Vagina (tissue), 2 donors: ENCODE measurements around the gene WWOX. TPM values are rescaled to one million over a fixed set of nuclear protein-coding genes. Genes with fewer than 3 reads are reported as not detected.

Source experiments
- DNase-seq, 2 donors: peaks; one replicate each; pipeline ENCODE4 v3.0.0-alpha.2; 2017; ENCODE audit errors: extremely low spot score in 2 of 2
- H3K27ac ChIP-seq: fragments of 200-600 bp; sonication (generic); one replicate; pipeline ENCODE4 v1.5.1; 2019
- H3K27me3 ChIP-seq: fragments of 200-600 bp; sonication (generic); one replicate; pipeline ENCODE4 v1.5.1; 2019
- H3K36me3 ChIP-seq, 2 donors: fragments of 200-600 bp; sonication (generic); one replicate each; pipeline ENCODE4 v1.5.1; 2017 to 2019
- H3K4me1 ChIP-seq: fragments of 200-600 bp; sonication (generic); one replicate; pipeline ENCODE4 v1.5.1; 2019
- H3K4me3 ChIP-seq, 2 donors: fragments of 200-600 bp; sonication (generic); 1 replicate in 1 of 2; 2 replicates in 1 of 2; pipeline ENCODE4 v1.5.1; 2016 to 2019
- H3K9me3 ChIP-seq: fragments of 200-600 bp; sonication (generic); one replicate; pipeline ENCODE4 v1.5.1; 2019
- POLR2A ChIP-seq, 2 donors: fragments of 450-650 bp; IDR thresholded peaks; one replicate each; pipeline ENCODE4 v1.6.1; 2017; ENCODE audit warnings: antibody characterized with exemption in 2 of 2, mild to moderate bottlenecking in 2 of 2, moderate library complexity in 2 of 2
- POLR2AphosphoS5 ChIP-seq, 2 donors: sonication (generic); formaldehyde crosslinking; IDR thresholded peaks; one replicate each; pipeline ENCODE4 v1.9.0; 2017; ENCODE audit warnings: antibody characterized with exemption in 2 of 2, mild to moderate bottlenecking in 2 of 2, low read depth in 1 of 2; ENCODE audit not compliant: insufficient read depth in 1 of 2
- intact Hi-C: fragments of 100-400 bp; cut with DNase I; formaldehyde crosslinking; loops from one replicate; pipeline ENCODE4 v1.15.1; 2023
- total RNA-seq: library from RNA; depleted of rRNA; stranded (reverse); fragments of >200 nt; gene quantifications from one replicate; pipeline ENCODE4 v1.2.3, GENCODE V29; 2016
- TF ChIP-seq, protein P1 (sequence below), 3 experiments: fragments of 450-650 bp in 2 of 3; fragments of 200-600 bp in 1 of 3; sonication (generic) in 1 of 3; IDR thresholded peaks; one replicate each; pipeline ENCODE4 v1.5.1; 2017 to 2019; ENCODE audit warnings: antibody characterized with exemption in 3 of 3, mild to moderate bottlenecking in 2 of 3, moderate library complexity in 2 of 3

WWOX gene
- total RNA-seq, 1 donor from 2014 or later: 33.1 TPM

DNA sequence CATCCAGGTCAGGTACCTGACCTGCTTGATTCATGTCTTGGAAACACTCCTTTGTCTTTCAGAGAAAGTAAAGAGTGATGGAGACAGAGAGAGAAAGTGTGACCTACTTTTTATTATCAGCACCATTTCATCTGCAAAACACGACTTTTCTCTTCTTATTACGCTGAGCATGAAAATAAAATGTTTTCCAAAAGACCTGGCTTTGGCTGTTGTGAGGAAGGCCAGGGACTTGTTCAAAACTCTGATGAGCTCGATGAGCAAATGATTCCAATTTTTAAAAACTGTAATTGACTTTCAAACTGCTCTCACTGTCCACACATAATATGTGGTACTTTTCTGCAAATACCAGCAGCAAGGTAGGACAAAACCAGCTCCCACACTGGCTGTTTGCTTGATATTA, 821.2 kb downstream of the WWOX start:
- peak in 1 of 2 donors; percentile 3 for DNase-seq
- intact Hi-C loops: no loop called here
- H3K27ac ChIP-seq: no peak overlapping the region
- TF ChIP-seq POLR2AphosphoS5 (IDR thresholded peaks at IDR 0.05; ENCODE audit: insufficient read depth in 1 of 2, low read depth in 1 of 2): no peak
- TF ChIP-seq, protein P1, sequence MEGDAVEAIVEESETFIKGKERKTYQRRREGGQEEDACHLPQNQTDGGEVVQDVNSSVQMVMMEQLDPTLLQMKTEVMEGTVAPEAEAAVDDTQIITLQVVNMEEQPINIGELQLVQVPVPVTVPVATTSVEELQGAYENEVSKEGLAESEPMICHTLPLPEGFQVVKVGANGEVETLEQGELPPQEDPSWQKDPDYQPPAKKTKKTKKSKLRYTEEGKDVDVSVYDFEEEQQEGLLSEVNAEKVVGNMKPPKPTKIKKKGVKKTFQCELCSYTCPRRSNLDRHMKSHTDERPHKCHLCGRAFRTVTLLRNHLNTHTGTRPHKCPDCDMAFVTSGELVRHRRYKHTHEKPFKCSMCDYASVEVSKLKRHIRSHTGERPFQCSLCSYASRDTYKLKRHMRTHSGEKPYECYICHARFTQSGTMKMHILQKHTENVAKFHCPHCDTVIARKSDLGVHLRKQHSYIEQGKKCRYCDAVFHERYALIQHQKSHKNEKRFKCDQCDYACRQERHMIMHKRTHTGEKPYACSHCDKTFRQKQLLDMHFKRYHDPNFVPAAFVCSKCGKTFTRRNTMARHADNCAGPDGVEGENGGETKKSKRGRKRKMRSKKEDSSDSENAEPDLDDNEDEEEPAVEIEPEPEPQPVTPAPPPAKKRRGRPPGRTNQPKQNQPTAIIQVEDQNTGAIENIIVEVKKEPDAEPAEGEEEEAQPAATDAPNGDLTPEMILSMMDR (IDR thresholded peaks at IDR 0.05): no peak
- TF ChIP-seq POLR2A (IDR thresholded peaks at IDR 0.05): no peak
- no peaks in the 10 kb centered on the region for H3K4me1 ChIP-seq
- H3K9me3 ChIP-seq: no peaks in the 10 kb centered on the region
- H3K36me3 ChIP-seq: no peaks in the 10 kb centered on the region
- H3K27me3 ChIP-seq: no peaks in the 10 kb centered on the region
- no peak overlapping the region for H3K4me3 ChIP-seq

DNA sequence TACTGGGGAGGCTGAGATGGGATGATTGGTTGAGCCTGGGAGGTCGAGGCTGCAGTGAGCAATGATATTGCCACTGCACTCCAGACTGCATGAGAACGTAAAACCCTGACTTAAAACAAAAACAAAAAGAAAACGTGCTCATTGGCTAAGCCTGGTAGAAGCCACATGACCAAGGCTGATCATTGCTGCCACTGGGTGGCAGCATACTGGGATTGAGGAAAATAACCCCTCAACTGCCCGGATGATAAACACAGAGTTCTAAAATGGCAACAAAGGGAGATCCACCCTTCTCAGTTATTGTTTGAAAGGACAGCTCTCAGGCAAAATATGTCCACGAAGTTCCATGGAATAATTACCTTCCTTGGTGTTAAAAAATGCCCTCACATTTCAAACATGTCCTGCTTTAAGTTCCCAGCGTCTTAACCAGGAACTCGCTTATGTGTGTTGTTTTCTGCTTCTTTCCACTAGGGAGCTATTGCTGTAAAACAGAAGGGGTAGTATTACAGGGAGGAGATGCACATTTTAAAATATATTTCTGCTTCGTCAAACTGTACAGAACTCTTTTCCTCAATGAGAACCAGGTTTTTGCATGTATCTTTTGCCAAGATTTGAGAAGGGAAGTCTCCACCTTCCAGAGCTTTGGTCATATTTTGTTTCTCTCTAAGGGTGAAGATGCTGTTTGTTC, 825.8 kb downstream of the WWOX start:
- no peaks in the 10 kb centered on the region for H3K36me3 ChIP-seq
- H3K27ac ChIP-seq: no peak overlapping the region
- TF ChIP-seq, protein P1 (IDR thresholded peaks at IDR 0.05): peak in 1 of 3 experiments; percentile 18
- no peak for TF ChIP-seq POLR2A (IDR thresholded peaks at IDR 0.05)
- H3K9me3 ChIP-seq: no peaks in the 10 kb centered on the region
- no peaks in the 10 kb centered on the region for H3K4me1 ChIP-seq
- no peaks in the 10 kb centered on the region for H3K27me3 ChIP-seq
- H3K4me3 ChIP-seq: no peak overlapping the region
- no peak for DNase-seq
- intact Hi-C loops: no loop called here

DNA sequence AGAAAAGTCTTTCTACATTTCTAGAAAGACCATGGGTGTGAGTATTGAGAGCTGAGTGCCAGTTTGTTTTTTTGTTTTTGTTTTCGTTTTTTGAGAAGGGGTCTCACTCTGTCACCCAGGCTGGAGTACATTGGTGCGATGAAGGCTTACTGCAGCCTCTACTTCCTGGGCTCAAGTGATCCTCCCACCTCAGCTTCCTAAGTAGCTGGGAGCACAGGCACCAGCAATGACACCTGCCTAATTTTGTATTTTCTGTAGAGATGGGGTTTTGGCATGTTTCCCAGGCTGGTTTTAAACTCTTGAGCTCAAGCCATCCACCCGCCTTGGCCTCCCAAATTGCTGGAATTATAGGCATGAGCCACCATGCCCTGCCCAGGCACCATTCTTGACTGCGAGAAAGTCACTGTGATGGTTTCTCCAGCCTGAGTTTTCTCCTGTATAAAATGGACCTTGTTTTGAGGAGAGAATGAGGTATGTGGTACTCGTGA, 827.3 kb downstream of the WWOX start:
- H3K27me3 ChIP-seq: no peaks in the 10 kb centered on the region
- H3K9me3 ChIP-seq: no peaks in the 10 kb centered on the region
- no peaks in the 10 kb centered on the region for H3K4me1 ChIP-seq
- TF ChIP-seq POLR2A (IDR thresholded peaks at IDR 0.05) (no peak), POLR2AphosphoS5 (IDR thresholded peaks at IDR 0.05; ENCODE audit: insufficient read depth in 1 of 2, low read depth in 1 of 2) (no peak)
- TF ChIP-seq, protein P1 (IDR thresholded peaks at IDR 0.05): no peak
- H3K36me3 ChIP-seq: no peaks in the 10 kb centered on the region
- H3K4me3 ChIP-seq: no peak overlapping the region
- no peak for DNase-seq
- intact Hi-C loops: no loop called here
- H3K27ac ChIP-seq: no peak overlapping the region

DNA sequence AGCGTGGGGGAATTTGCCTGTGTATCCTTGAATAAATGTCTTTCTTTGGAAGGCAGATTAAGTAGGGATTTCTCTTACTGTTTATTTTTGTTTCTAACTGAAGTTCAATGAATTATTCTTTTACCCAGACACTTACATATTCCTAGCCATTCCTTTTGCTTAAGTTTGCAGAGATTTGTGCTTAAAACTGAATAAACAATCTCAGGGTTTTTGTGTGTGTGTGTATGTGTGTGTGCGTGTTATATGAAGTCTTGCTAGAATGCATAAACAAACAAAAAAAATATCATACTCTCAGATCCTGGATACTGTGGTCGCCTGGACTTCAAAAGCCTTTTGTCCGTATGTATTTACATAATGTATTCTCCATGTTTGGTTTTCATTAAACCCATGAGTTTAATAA, 828.3 kb downstream of the WWOX start:
- no peak overlapping the region for H3K27ac ChIP-seq
- intact Hi-C loops: no loop called here
- H3K27me3 ChIP-seq: no peaks in the 10 kb centered on the region
- DNase-seq: no peak
- no peaks in the 10 kb centered on the region for H3K9me3 ChIP-seq
- TF ChIP-seq POLR2A (IDR thresholded peaks at IDR 0.05) (no peak), POLR2AphosphoS5 (IDR thresholded peaks at IDR 0.05; ENCODE audit: insufficient read depth in 1 of 2, low read depth in 1 of 2) (no peak)
- TF ChIP-seq, protein P1 (IDR thresholded peaks at IDR 0.05): no peak
- no peaks in the 10 kb centered on the region for H3K36me3 ChIP-seq
- no peaks in the 10 kb centered on the region for H3K4me1 ChIP-seq
- no peak overlapping the region for H3K4me3 ChIP-seq

DNA sequence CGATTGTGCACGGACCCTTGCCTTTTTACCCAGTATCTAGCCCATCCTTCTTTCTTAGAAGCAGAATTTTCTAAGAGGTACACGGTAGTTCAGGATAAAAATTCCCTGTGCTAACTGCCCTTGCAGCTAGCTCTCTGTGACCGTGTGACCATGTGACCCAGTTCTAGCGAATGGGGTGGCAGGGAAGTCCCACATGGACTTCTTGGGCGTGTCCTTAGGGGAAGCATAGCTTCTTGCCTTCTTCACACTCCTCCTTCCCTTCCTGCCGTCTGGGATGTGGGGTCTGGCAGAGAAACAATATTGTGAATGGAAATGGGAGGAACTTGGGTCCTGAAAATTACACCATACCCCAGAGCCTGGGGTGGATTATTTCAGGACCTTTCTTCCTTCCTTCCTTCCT, 830.4 kb downstream of the WWOX start:
- DNase-seq: no peak
- no peaks in the 10 kb centered on the region for H3K4me1 ChIP-seq
- TF ChIP-seq POLR2AphosphoS5 (IDR thresholded peaks at IDR 0.05; ENCODE audit: insufficient read depth in 1 of 2, low read depth in 1 of 2) (no peak), POLR2A (IDR thresholded peaks at IDR 0.05) (no peak)
- TF ChIP-seq, protein P1 (IDR thresholded peaks at IDR 0.05): no peak

More for the DNA sequence above, 830.4 kb downstream of the WWOX start:
- no peaks in the 10 kb centered on the region for H3K9me3 ChIP-seq
- intact Hi-C loops: no loop called here
- H3K36me3 ChIP-seq: no peaks in the 10 kb centered on the region
- no peak overlapping the region for H3K4me3 ChIP-seq
- H3K27me3 ChIP-seq: no peaks in the 10 kb centered on the region
- no peak overlapping the region for H3K27ac ChIP-seq
